Mesenchymal stem cell (in vitro differentiated cells and primary cell): ENCODE results near the gene LDB1. TPM values are rescaled to one million over a fixed set of nuclear protein-coding genes. Genes with fewer than 3 reads are reported as not detected.

Experiments
- DNase-seq: peaks from one replicate; pipeline ENCODE4 v3.0.0-alpha.2; 2013
- H2AFZ ChIP-seq: one replicate; pipeline ENCODE4 v1.6.1; 2013; ENCODE audit warnings: low read depth, mild to moderate bottlenecking, control low read depth, inconsistent platforms, low read length, moderate library complexity
- H2AK5ac ChIP-seq: 2 replicates; pipeline ENCODE4 v1.6.1; 2013; ENCODE audit warnings: low read length, moderate library complexity, mild to moderate bottlenecking, inconsistent platforms; ENCODE audit not compliant: severe bottlenecking
- H2BK120ac ChIP-seq: one replicate; pipeline ENCODE4 v1.6.1; 2013; ENCODE audit warnings: low read depth, mild to moderate bottlenecking, inconsistent platforms, low read length, moderate library complexity
- H2BK12ac ChIP-seq, 2 experiments: one replicate each; pipeline ENCODE4 v1.6.1; 2013; ENCODE audit warnings: inconsistent platforms in 2 of 2, low read length in 2 of 2, mild to moderate bottlenecking in 2 of 2, moderate library complexity in 2 of 2, control low read depth in 1 of 2
- H2BK15ac ChIP-seq: one replicate; pipeline ENCODE4 v1.6.1; 2013; ENCODE audit warnings: mild to moderate bottlenecking, low read depth, inconsistent platforms; ENCODE audit not compliant: poor library complexity, severe bottlenecking
- H2BK5ac ChIP-seq: 2 replicates; pipeline ENCODE4 v1.6.1; 2013; ENCODE audit warnings: low read depth, mild to moderate bottlenecking, low read length, control low read depth, inconsistent platforms; ENCODE audit not compliant: poor library complexity, severe bottlenecking
- H3K14ac ChIP-seq, 2 experiments: one replicate each; pipeline ENCODE4 v1.6.1; 2013; ENCODE audit warnings: inconsistent platforms in 2 of 2, low read length in 2 of 2, control low read depth in 1 of 2, mild to moderate bottlenecking in 1 of 2, moderate library complexity in 1 of 2
- H3K18ac ChIP-seq, 2 experiments: one replicate each; pipeline ENCODE4 v1.6.1; 2013; ENCODE audit warnings: inconsistent platforms in 2 of 2, low read length in 2 of 2, control low read depth in 1 of 2, low read depth in 1 of 2, mild to moderate bottlenecking in 1 of 2
- H3K23ac ChIP-seq, 2 experiments: one replicate each; pipeline ENCODE4 v1.6.1; 2013; ENCODE audit warnings: inconsistent platforms in 2 of 2, low read length in 2 of 2, mild to moderate bottlenecking in 2 of 2, moderate library complexity in 2 of 2, control low read depth in 1 of 2
- H3K27ac ChIP-seq: 2 replicates; pipeline ENCODE4 v1.5.1; 2013; ENCODE audit warnings: mild to moderate bottlenecking, moderate library complexity, low read length, control low read depth, inconsistent platforms; ENCODE audit not compliant: poor library complexity, severe bottlenecking
- H3K27me3 ChIP-seq, 2 experiments: 2 replicates each; pipeline versions ENCODE4 v1.6.1 to v1.7.0; 2013; ENCODE audit warnings: low read length in 2 of 2, mild to moderate bottlenecking in 2 of 2, moderate library complexity in 2 of 2, control low read depth in 1 of 2, inconsistent platforms in 1 of 2; ENCODE audit not compliant: control insufficient read depth in 1 of 2, insufficient read depth in 1 of 2
- H3K36me3 ChIP-seq, 2 experiments: 2 replicates each; pipeline versions ENCODE4 v1.6.1 to v1.7.0; 2013; ENCODE audit warnings: low read length in 2 of 2, control low read depth in 1 of 2, inconsistent platforms in 1 of 2, low read depth in 1 of 2, mild to moderate bottlenecking in 1 of 2; ENCODE audit not compliant: insufficient read depth in 2 of 2, control insufficient read depth in 1 of 2
- H3K4ac ChIP-seq, 2 experiments: one replicate each; pipeline ENCODE4 v1.6.1; 2013; ENCODE audit warnings: inconsistent platforms in 2 of 2, low read length in 2 of 2, mild to moderate bottlenecking in 2 of 2, moderate library complexity in 2 of 2, control low read depth in 1 of 2, low read depth in 1 of 2
- H3K4me1 ChIP-seq: 2 replicates; pipeline ENCODE4 v1.6.1; 2013; ENCODE audit warnings: low read depth, low read length, control low read depth; ENCODE audit not compliant: control insufficient read depth, insufficient read depth
- H3K4me2 ChIP-seq: 2 replicates; pipeline ENCODE4 v1.6.1; 2013; ENCODE audit warnings: low read length, mild to moderate bottlenecking, inconsistent platforms; ENCODE audit not compliant: poor library complexity, severe bottlenecking
- H3K4me3 ChIP-seq, 2 experiments: 2 replicates each; pipeline versions ENCODE4 v1.5.1 to v1.7.0; 2013; ENCODE audit warnings: low read length in 2 of 2, mild to moderate bottlenecking in 2 of 2, control low read depth in 1 of 2, low read depth in 1 of 2; ENCODE audit not compliant: insufficient read depth in 1 of 2
- H3K79me1 ChIP-seq: replicated peaks from 2 replicates; pipeline ENCODE4 v1.6.1; 2013; ENCODE audit warnings: mild to moderate bottlenecking, control low read depth, low read length, inconsistent platforms; ENCODE audit not compliant: poor library complexity, severe bottlenecking
- H3K9ac ChIP-seq: 2 replicates; pipeline ENCODE4 v1.7.0; 2013; ENCODE audit warnings: mild to moderate bottlenecking, low read length, moderate library complexity
- H3K9me3 ChIP-seq: 2 replicates; pipeline ENCODE4 v1.7.0; 2013; ENCODE audit warnings: mild to moderate bottlenecking, low read length; ENCODE audit not compliant: control insufficient read depth
- H4K8ac ChIP-seq: one replicate; pipeline ENCODE4 v1.6.1; 2013; ENCODE audit warnings: inconsistent platforms, mild to moderate bottlenecking, low read length, moderate library complexity
- H4K91ac ChIP-seq: one replicate; pipeline ENCODE4 v1.6.1; 2013; ENCODE audit warnings: mild to moderate bottlenecking, low read length, inconsistent platforms
- WGBS: methylation state at CpG from one replicate; pipeline ENCODE4 v1.1.7; 2013; ENCODE audit warnings: mixed read lengths; 5-methylcytosine and 5-hydroxymethylcytosine counted together
- polyA plus RNA-seq, 2 experiments: library from polyadenylated mRNA; stranded (reverse); fragments of 200-250 nt; gene quantifications; one replicate each; pipeline ENCODE4 v1.2.3, GENCODE V29; 2013

The LDB1 gene
- 84.4 TPM for polyA plus RNA-seq (2013, experiment 1 of 2)
- 79.9 TPM for polyA plus RNA-seq (2013, experiment 2 of 2)

DNA sequence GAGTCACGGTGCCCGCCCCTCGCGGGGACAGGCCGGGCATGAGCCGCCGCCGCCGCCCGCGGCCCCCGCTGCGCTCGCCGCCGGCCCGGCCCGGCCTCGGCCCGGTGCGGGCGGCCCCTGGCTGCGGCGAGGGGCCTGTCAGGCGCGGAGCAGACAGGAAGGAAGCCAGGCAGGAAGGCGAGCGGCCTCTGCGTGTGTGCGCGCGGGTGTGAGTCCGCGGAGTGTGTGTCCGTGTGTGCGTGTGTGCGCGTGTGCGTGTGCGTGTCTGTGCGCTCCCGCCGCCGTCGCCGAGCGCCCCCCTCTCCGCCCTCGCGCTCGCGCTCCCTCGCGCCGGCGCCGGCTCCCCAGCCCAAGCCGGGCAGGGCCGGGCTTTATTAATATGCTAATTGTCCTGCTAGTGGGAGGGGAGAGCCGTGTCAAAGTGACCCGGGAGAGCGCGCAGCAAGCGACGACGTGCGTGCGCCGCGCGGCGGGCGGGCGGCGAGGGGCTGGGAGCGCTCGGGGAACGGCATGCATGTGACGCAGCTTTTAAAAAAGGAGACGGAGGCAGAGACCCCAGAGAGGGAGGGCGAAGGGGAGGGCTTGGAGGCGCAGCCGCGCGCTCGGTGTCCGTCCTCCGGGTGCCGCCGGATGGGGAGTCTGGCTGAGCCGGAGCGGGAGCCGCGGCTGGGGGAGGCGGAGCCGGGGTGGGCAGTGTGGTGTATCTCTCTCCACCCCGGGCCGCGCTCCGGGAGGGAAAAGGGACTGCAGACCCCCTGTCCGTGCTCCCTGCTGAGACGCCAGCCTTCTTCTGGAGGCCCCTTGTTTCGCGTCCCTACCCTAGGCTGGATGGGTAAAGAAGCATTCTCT is at the start of gene LDB1:
TSS of gene LDB1 (minus strand) at position 227 of the 849 bp plus-strand sequence. CDS start 258 bp downstream, outside the sequence.
- peak within 1 kb of the TSS; percentile 36 for H2AFZ ChIP-seq
- no peaks in the 10 kb centered on the region for H3K36me3 ChIP-seq
- no peaks in the 10 kb centered on the region for H3K27me3 ChIP-seq
- DNase-seq, result peak; percentile 91
- WGBS, result under 1% methylated on average over 81 of the region's 104 CpGs
- H3K4me1 ChIP-seq, result peaks cover 35% of the 10 kb centered on the region
- H4K91ac ChIP-seq, result peak within 1 kb of the TSS; percentile 99
- peak within 1 kb of the TSS; percentile 85 for H2BK15ac ChIP-seq
- no peaks in the 10 kb centered on the region for H3K79me1 ChIP-seq
- H3K14ac ChIP-seq, result peak within 1 kb of the TSS; percentile 89 to 99
- H2BK5ac ChIP-seq, result peak within 1 kb of the TSS; percentile 67
- H3K4me3 ChIP-seq, result peak within 1 kb of the TSS; percentile 81 to 88
- peak within 1 kb of the TSS; percentile 39 to 75 for H3K23ac ChIP-seq
- peak within 1 kb of the TSS; percentile 99 for H4K8ac ChIP-seq
- H3K9me3 ChIP-seq, result no peaks in the 10 kb centered on the region
- H2AK5ac ChIP-seq, result peak within 1 kb of the TSS; percentile 86
- peak within 1 kb of the TSS; percentile 95 for H3K4me2 ChIP-seq
- H3K18ac ChIP-seq, result peak within 1 kb of the TSS; percentile 97 to 98
- H3K9ac ChIP-seq, result peak within 1 kb of the TSS; percentile 95
- peak within 1 kb of the TSS; percentile 45 to 91 for H2BK12ac ChIP-seq
- H3K4ac ChIP-seq, result peak within 1 kb of the TSS; percentile 87 to 92
- peak within 1 kb of the TSS; percentile 98 for H3K27ac ChIP-seq
- peak within 1 kb of the TSS; percentile 93 for H2BK120ac ChIP-seq

DNA sequence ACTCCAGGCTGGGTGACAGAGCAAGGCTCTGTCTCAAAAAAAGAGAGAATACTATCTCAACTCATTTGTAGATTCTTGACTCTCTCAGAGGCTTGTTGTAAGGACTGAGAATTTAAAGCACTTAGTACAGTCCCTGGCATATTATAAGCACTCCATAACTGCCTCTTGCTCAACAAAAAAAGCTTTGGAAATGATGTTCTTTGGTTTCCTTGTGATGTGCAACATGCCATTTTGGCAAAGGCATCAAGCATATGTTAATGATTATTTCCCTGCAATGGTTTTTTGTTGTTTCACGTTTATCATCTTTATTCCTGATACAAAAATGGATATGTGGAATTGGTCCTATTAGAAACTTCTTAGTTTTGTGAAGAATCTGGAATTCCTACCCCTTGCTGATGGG is 47.7 kb upstream of the LDB1 start:
- no peak overlapping the region for H3K4ac ChIP-seq
- H3K18ac ChIP-seq, result no peak overlapping the region
- no peak overlapping the region for H4K8ac ChIP-seq
- H3K9ac ChIP-seq, result peak overlapping the region; percentile 12
- H3K27ac ChIP-seq, result no peak overlapping the region
- H3K27me3 ChIP-seq, result no peaks in the 10 kb centered on the region
- no peak overlapping the region for H3K23ac ChIP-seq
- no peak overlapping the region for H2AFZ ChIP-seq
- H3K36me3 ChIP-seq, result peaks cover 3 to 13% of the 10 kb centered on the region in 2 experiments
- H2AK5ac ChIP-seq, result no peak overlapping the region
- no peak overlapping the region for H2BK5ac ChIP-seq
- no peaks in the 10 kb centered on the region for H3K79me1 ChIP-seq
- 100% methylated on average over 1 of the region's 1 CpG for WGBS
- H2BK12ac ChIP-seq, result no peak overlapping the region
- no peak overlapping the region for H2BK15ac ChIP-seq
- no peak overlapping the region for H3K14ac ChIP-seq
- H2BK120ac ChIP-seq, result no peak overlapping the region
- no peaks in the 10 kb centered on the region for H3K4me1 ChIP-seq
- no peak overlapping the region for H4K91ac ChIP-seq
- H3K4me3 ChIP-seq, result no peak overlapping the region
- no peaks in the 10 kb centered on the region for H3K9me3 ChIP-seq
- H3K4me2 ChIP-seq, result no peak overlapping the region
- no peak for DNase-seq

- Histone ChIP-seq H3K4me3 (no peak overlapping the region), H2BK12ac (no peak overlapping the region), H2BK120ac (no peak overlapping the region), H3K23ac (no peak overlapping the region), H3K4ac (peak overlapping the region in 1 of 2 experiments; percentile 13), H3K14ac (no peak overlapping the region), H3K27me3 (no peaks in the 10 kb centered on the region), H3K27ac (no peak overlapping the region), H3K4me2 (no peak overlapping the region), H4K8ac (no peak overlapping the region), H2BK15ac (no peak overlapping the region), H4K91ac (no peak overlapping the region), H2AK5ac (no peak overlapping the region), H3K18ac (no peak overlapping the region), H3K4me1 (peaks cover 5% of the 10 kb centered on the region), H3K36me3 (peaks cover 35 to 56% of the 10 kb centered on the region in 2 experiments), H3K9ac (no peak overlapping the region), H2BK5ac (no peak overlapping the region), H3K9me3 (no peaks in the 10 kb centered on the region), H2AFZ (no peak overlapping the region), H3K79me1 (peaks cover 17% of the 10 kb centered on the region)
- no peak for DNase-seq
- WGBS, result 75% methylated on average over 3 of the region's 4 CpGs
These were observed 43.3 kb upstream of the LDB1 start for GRCh38 chr10:102163342-102163989.

DNA sequence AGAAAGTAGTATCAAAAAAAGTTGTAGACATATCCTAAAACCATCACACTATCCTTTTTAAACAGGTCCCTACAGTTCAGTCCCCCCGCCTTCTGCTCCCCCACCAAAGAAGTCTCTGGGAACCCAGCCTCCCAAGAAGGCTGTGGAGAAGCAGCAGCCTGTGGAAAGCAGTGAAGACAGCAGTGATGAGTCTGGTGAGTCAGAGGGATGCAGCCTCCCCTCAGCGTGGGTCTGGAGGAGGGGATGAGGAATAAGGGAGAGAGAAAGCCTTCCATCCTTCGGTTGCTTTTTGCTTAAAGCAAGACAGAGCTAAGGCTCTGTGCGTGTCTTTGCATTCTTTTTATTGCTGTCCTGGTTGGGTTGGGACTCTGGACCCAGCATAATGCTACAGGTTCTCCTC is 39.7 kb upstream of the LDB1 start:
- no peak overlapping the region for H2BK5ac ChIP-seq
- no peak overlapping the region for H3K23ac ChIP-seq
- no peak overlapping the region for H3K4ac ChIP-seq
- H2BK15ac ChIP-seq, result no peak overlapping the region
- no peak overlapping the region for H2AK5ac ChIP-seq
- H3K9ac ChIP-seq, result peak overlapping the region; percentile 11
- H3K4me2 ChIP-seq, result no peak overlapping the region
- no peak overlapping the region for H3K14ac ChIP-seq
- no peak overlapping the region for H2AFZ ChIP-seq
- DNase-seq, result no peak
- H3K4me1 ChIP-seq, result peaks cover 9% of the 10 kb centered on the region
- H4K91ac ChIP-seq, result no peak overlapping the region
- H3K36me3 ChIP-seq, result peaks cover 53 to 89% of the 10 kb centered on the region in 2 experiments
- H3K4me3 ChIP-seq, result no peak overlapping the region
- no peak overlapping the region for H2BK12ac ChIP-seq
- H3K9me3 ChIP-seq, result no peaks in the 10 kb centered on the region
- peaks cover 23% of the 10 kb centered on the region for H3K79me1 ChIP-seq
- no peak overlapping the region for H3K27ac ChIP-seq
- WGBS, result 100% methylated on average over 3 of the region's 4 CpGs
- no peak overlapping the region for H3K18ac ChIP-seq
- no peaks in the 10 kb centered on the region for H3K27me3 ChIP-seq
- H2BK120ac ChIP-seq, result no peak overlapping the region
- H4K8ac ChIP-seq, result no peak overlapping the region
